Stimulated activated CD4-positive, alpha-beta T cell treated with anti-CD3 and anti-CD28 coated beads, Interleukin-1b, Interleukin-23, amount 100 ng/mL, for 48 hours (primary cell): ENCODE results near the gene CFAP119.

Experiments used
- DNase-seq: peaks from one replicate; pipeline ENCODE4 v3.0.0-alpha.2; 2020

The CFAP119 gene

GRCh38 chr16:30738984-30739951, 22.6 kb downstream of the CFAP119 start:
- no peak for DNase-seq

- DNase-seq, result no peak
These were observed 23.8 kb downstream of the CFAP119 start for GRCh38 chr16:30737794-30738648.

GRCh38 chr16:30736995-30737793, 24.7 kb downstream of the CFAP119 start:
- no peak for DNase-seq

GRCh38 chr16:30731411-30731810, 30.5 kb downstream of the CFAP119 start:
- DNase-seq, result no peak

GRCh38 chr16:30728899-30729672, 32.8 kb downstream of the CFAP119 start:
- no peak for DNase-seq

- no peak for DNase-seq
These were observed 33.5 kb downstream of the CFAP119 start for GRCh38 chr16:30728321-30728720.

- no peak for DNase-seq
These were observed 36.5 kb downstream of the CFAP119 start for GRCh38 chr16:30725418-30725792.

GRCh38 chr16:30724641-30725417, 37.0 kb downstream of the CFAP119 start:
- no peak for DNase-seq

GRCh38 chr16:30723725-30724355, 38.0 kb downstream of the CFAP119 start:
- no peak for DNase-seq

GRCh38 chr16:30722916-30723315, 38.9 kb downstream of the CFAP119 start:
- no peak for DNase-seq

GRCh38 chr16:30722443-30722842, 39.4 kb downstream of the CFAP119 start:
- no peak for DNase-seq

GRCh38 chr16:30721606-30722005, 40.3 kb downstream of the CFAP119 start:
- no peak for DNase-seq

GRCh38 chr16:30721167-30721566, 40.7 kb downstream of the CFAP119 start:
- DNase-seq, result no peak

- DNase-seq, result no peak
These were observed 41.2 kb downstream of the CFAP119 start for GRCh38 chr16:30720694-30721093.

GRCh38 chr16:30720086-30720485, 41.8 kb downstream of the CFAP119 start:
- no peak for DNase-seq

- DNase-seq, result peak; percentile 57
These were observed 46.0 kb downstream of the CFAP119 start for GRCh38 chr16:30715750-30716445.

- DNase-seq, result no peak
These were observed 50.1 kb downstream of the CFAP119 start for GRCh38 chr16:30711712-30712111.

- no peak for DNase-seq
These were observed 50.9 kb downstream of the CFAP119 start for GRCh38 chr16:30710971-30711370.
